SK-N-SH (cell line): ENCODE results near the gene FMR1. TPM values are rescaled to one million over a fixed set of nuclear protein-coding genes. Genes with fewer than 3 reads are reported as not detected.

Experiments
- CTCF ChIA-PET: fragments of 300-600, 350-600 bp; formaldehyde crosslinking; extraction: SDS; loops from one replicate; lab custom pipeline; 2021; lab: Yijun Ruan, JAX
- POLR2A ChIA-PET: fragments of 350-600 bp; sonication (Branson Sonifier 250); formaldehyde crosslinking; extraction: SDS; loops from one replicate; lab custom pipeline; 2020; ENCODE audit warnings: antibody characterized with exemption, inconsistent platforms; lab: Yijun Ruan, JAX
- DNase-seq: peaks from one replicate; pipeline ENCODE4 v3.0.0; 2012
- H2AFZ ChIP-seq: fragments of 200-600 bp; sonication (generic); 2 replicates; pipeline ENCODE4 v1.8.1; 2016; ENCODE audit warnings: antibody characterized with exemption, mild to moderate bottlenecking, low read depth
- H3F3A ChIP-seq: fragments of 200-600 bp; sonication (generic); replicated peaks from 2 replicates; pipeline ENCODE3; 2016; ENCODE audit warnings: antibody characterized with exemption, mild to moderate bottlenecking; ENCODE audit not compliant: insufficient read depth
- H3K27ac ChIP-seq, 2 experiments: fragments of 200-500 bp in 1 of 2; fragments of 200-600 bp in 1 of 2; sonication (Bioruptor generic) in 1 of 2; sonication (generic), shearing (Covaris generic) in 1 of 2; 2 replicates each; pipeline versions ENCODE4 v1.5.1 to v1.6.1; 2014 to 2016; ENCODE audit warnings: low read depth in 2 of 2, inconsistent platforms in 1 of 2, low read length in 1 of 2, mild to moderate bottlenecking in 1 of 2, mixed read lengths in 1 of 2
- H3K27me3 ChIP-seq: fragments of 200-600 bp; sonication (generic), shearing (Covaris generic); 2 replicates; pipeline ENCODE4 v1.6.1; 2016; ENCODE audit warnings: mixed run types; ENCODE audit not compliant: insufficient read depth
- H3K36me3 ChIP-seq, 2 experiments: fragments of 200-500 bp in 1 of 2; fragments of 200-600 bp in 1 of 2; sonication (Bioruptor generic) in 1 of 2; sonication (generic) in 1 of 2; replicated peaks in 1 of 2; 2 replicates each; pipeline versions ENCODE3 to v1.5.1; 2014 to 2016; ENCODE audit warnings: low read length in 1 of 2, mild to moderate bottlenecking in 1 of 2; ENCODE audit not compliant: insufficient read depth in 2 of 2, control insufficient read depth in 1 of 2
- H3K4me1 ChIP-seq, 2 experiments: fragments of 200-500 bp in 1 of 2; fragments of 200-600 bp in 1 of 2; sonication (Bioruptor generic) in 1 of 2; sonication (generic), shearing (Covaris generic) in 1 of 2; 2 replicates each; pipeline versions ENCODE4 v1.5.1 to v1.6.1; 2014 to 2016; ENCODE audit warnings: low read depth in 1 of 2, low read length in 1 of 2, mixed run types in 1 of 2; ENCODE audit not compliant: insufficient read depth in 2 of 2, control insufficient read depth in 1 of 2
- H3K4me2 ChIP-seq: fragments of 200-600 bp; sonication (generic), shearing (Covaris generic); 2 replicates; pipeline ENCODE4 v1.6.1; 2017; ENCODE audit warnings: mixed run types
- H3K4me3 ChIP-seq, 2 experiments: fragments of 200-500 bp in 1 of 2; fragments of 200-600 bp in 1 of 2; sonication (Bioruptor generic) in 1 of 2; sonication (generic), shearing (Covaris generic) in 1 of 2; 2 replicates each; pipeline versions ENCODE4 v1.5.1 to v1.8.1; 2014 to 2016; ENCODE audit warnings: low read depth in 2 of 2, inconsistent platforms in 1 of 2, low read length in 1 of 2, mild to moderate bottlenecking in 1 of 2, mixed read lengths in 1 of 2, moderate library complexity in 1 of 2
- H3K79me2 ChIP-seq: fragments of 200-600 bp; sonication (generic); 2 replicates; pipeline ENCODE4 v1.8.1; 2017; ENCODE audit warnings: mild to moderate bottlenecking; ENCODE audit not compliant: insufficient read depth
- H3K9ac ChIP-seq: fragments of 200-600 bp; sonication (generic); 2 replicates; pipeline ENCODE4 v1.6.1; 2017; ENCODE audit warnings: mixed run types
- H3K9me2 ChIP-seq: fragments of 200-600 bp; sonication (generic); 2 replicates; pipeline ENCODE4 v1.6.1; 2017; ENCODE audit warnings: mixed run types
- H3K9me3 ChIP-seq: fragments of 200-600 bp; sonication (generic); 2 replicates; pipeline ENCODE4 v1.6.1; 2017; ENCODE audit warnings: mixed run types, mild to moderate bottlenecking, moderate library complexity
- H4K20me1 ChIP-seq: fragments of 200-600 bp; sonication (generic); 2 replicates; pipeline ENCODE4 v1.6.1; 2017; ENCODE audit warnings: mild to moderate bottlenecking, mixed run types; ENCODE audit not compliant: insufficient read depth
- CHD2 ChIP-seq: fragments of 150-350 bp; IDR thresholded peaks from 2 replicates; pipeline ENCODE4 v1.6.1; 2018; ENCODE audit warnings: low read length; ENCODE audit not compliant: partially characterized antibody
- CTCF ChIP-seq: fragments of 200-600 bp; sonication (generic); IDR thresholded peaks from 2 replicates; pipeline ENCODE4 v1.6.1; 2017; ENCODE audit warnings: antibody characterized with exemption, mild to moderate bottlenecking, moderate library complexity
- JUND ChIP-seq: IDR thresholded peaks from 2 replicates; pipeline ENCODE4 v1.4.0; 2012
- MAX ChIP-seq: IDR thresholded peaks from 2 replicates; pipeline ENCODE4 v1.4.0; 2012; ENCODE audit warnings: low read depth
- MXI1 ChIP-seq: IDR thresholded peaks from 2 replicates; pipeline ENCODE4 v1.6.1; 2012; ENCODE audit warnings: mild to moderate bottlenecking, low read depth, low read length, improper control_type of control experiment
- NRF1 ChIP-seq: IDR thresholded peaks from 2 replicates; pipeline ENCODE4 v1.6.1; 2012; ENCODE audit warnings: low read depth, mild to moderate bottlenecking, low read length
- POLR2AphosphoS5 ChIP-seq: IDR thresholded peaks from 2 replicates; pipeline ENCODE4 v1.6.1; 2012; ENCODE audit warnings: low read depth, low read length
- RAD21 ChIP-seq: IDR thresholded peaks from 2 replicates; pipeline ENCODE4 v1.6.1; 2012; ENCODE audit warnings: mild to moderate bottlenecking, low read length
- RCOR1 ChIP-seq: fragments of 150-350 bp; IDR thresholded peaks from 2 replicates; pipeline ENCODE4 v1.6.1; 2017; ENCODE audit warnings: antibody characterized with exemption, low read length
- RFX5 ChIP-seq: IDR thresholded peaks from 2 replicates; pipeline ENCODE4 v1.6.1; 2012; ENCODE audit warnings: mild to moderate bottlenecking, improper control_type of control experiment, low read length
- TAF1 ChIP-seq: IDR thresholded peaks from 2 replicates; pipeline ENCODE4 v1.6.1; 2012; ENCODE audit warnings: low read depth, mild to moderate bottlenecking, low read length, moderate library complexity, borderline replicate concordance
- TCF12 ChIP-seq: IDR thresholded peaks from 2 replicates; pipeline ENCODE4 v1.4.0; 2012
- USF1 ChIP-seq: IDR thresholded peaks from 2 replicates; pipeline ENCODE4 v1.4.0; 2012; ENCODE audit warnings: low read depth, borderline replicate concordance
- USF2 ChIP-seq: fragments of 150-350 bp; IDR thresholded peaks from 2 replicates; pipeline ENCODE4 v1.6.1; 2017; ENCODE audit warnings: antibody characterized with exemption, low read length, low read depth, borderline replicate concordance
- YY1 ChIP-seq: IDR thresholded peaks from 2 replicates; pipeline ENCODE4 v1.4.0; 2012; ENCODE audit warnings: low read depth, mild to moderate bottlenecking
- WGBS: methylation state at CpG from one replicate; pipeline ENCODE4 v1.1.6; 2017; ENCODE audit warnings: low lambda C conversion rate; 5-methylcytosine and 5-hydroxymethylcytosine counted together
- polyA plus RNA-seq, 3 experiments: library from polyadenylated mRNA; depleted of rRNA; stranded (reverse); fragments of >200 nt; gene quantifications; 2 replicates each; pipeline ENCODE4 v1.2.3, GENCODE V29; 2012

Gene FMR1
- polyA plus RNA-seq, 1 of the 3 experiments (the other 2 are of a cell fraction), result 7.8 TPM

- TF ChIP-seq CTCF (no peak), MAX (no peak), RCOR1 (no peak)
Observed at GRCh38 chrX:147916375-147916968, 4.8 kb downstream of the FMR1 start (continued).

GRCh38 chrX:147917700-147918695, 6.3 kb downstream of the FMR1 start:
- no peaks in the 10 kb centered on the region for H3K9me3 ChIP-seq
- WGBS, result 51% methylated on average over 10 of the region's 10 CpGs
- H3K4me3 ChIP-seq, result no peak overlapping the region
- no peaks in the 10 kb centered on the region for H3F3A ChIP-seq
- POLR2A ChIA-PET, result no interaction called here
- no peak overlapping the region for H3K27ac ChIP-seq
- peaks cover 59% of the 10 kb centered on the region for H3K79me2 ChIP-seq
- no peak for TF ChIP-seq RFX5
- TF ChIP-seq POLR2AphosphoS5, result no peak
- TF ChIP-seq CTCF, result no peak
- TF ChIP-seq YY1, result no peak
- TF ChIP-seq TAF1, result no peak
- TF ChIP-seq USF2, result no peak
- TF ChIP-seq JUND, result no peak
- TF ChIP-seq MXI1, result no peak
- TF ChIP-seq USF1, result no peak
- TF ChIP-seq CHD2, result no peak
- TF ChIP-seq RAD21, result no peak
- TF ChIP-seq NRF1, result no peak
- no peak for TF ChIP-seq TCF12
- no peak for DNase-seq
- H3K36me3 ChIP-seq, result no peaks in the 10 kb centered on the region
- CTCF ChIA-PET, result interaction anchor here (0.6 kb wide), 1 partner anchor 1358 kb away, joined by 3 read pairs; no protein-coding TSS in a partner anchor
- no peak overlapping the region for H3K9ac ChIP-seq
- H3K27me3 ChIP-seq, result no peaks in the 10 kb centered on the region
- no peak overlapping the region for H3K4me2 ChIP-seq
- H4K20me1 ChIP-seq, result peaks cover 43% of the 10 kb centered on the region
- no peak overlapping the region for H2AFZ ChIP-seq
- H3K9me2 ChIP-seq, result no peaks in the 10 kb centered on the region
- H3K4me1 ChIP-seq, result no peaks in the 10 kb centered on the region; a peak in 1 of 4 replicates
